Measurements from ENCODE around the gene ELP4.

- no peak for TF ChIP-seq CTCF (IDR thresholded peaks at IDR 0.05)
- peak; percentile 16 for TF ChIP-seq EZH2phosphoT487 (IDR thresholded peaks at IDR 0.05)
- peak; percentile 2 for TF ChIP-seq EZH2 (IDR thresholded peaks at IDR 0.05)
Observed at GRCh38 chr11:31799435-31800397, 290.1 kb downstream of the ELP4 start.

All from neural progenitor cell (in vitro differentiated cells).